GM19351 (cell line): ENCODE measurements around the gene ZNF444.
"Not testable (repeated sequence)": the region's sequence is repeated elsewhere in the genome, so short reads cannot be mapped to it uniquely, and the experiment has no call there.

Experiments used
- ATAC-seq: cut with Tn5 transposase; IDR thresholded peaks from one replicate; pipeline ENCODE4 v1.9.1; 2021; ENCODE audit warnings: mild to moderate bottlenecking, moderate library complexity; ENCODE audit not compliant: unreplicated experiment

The ZNF444 gene

DNA sequence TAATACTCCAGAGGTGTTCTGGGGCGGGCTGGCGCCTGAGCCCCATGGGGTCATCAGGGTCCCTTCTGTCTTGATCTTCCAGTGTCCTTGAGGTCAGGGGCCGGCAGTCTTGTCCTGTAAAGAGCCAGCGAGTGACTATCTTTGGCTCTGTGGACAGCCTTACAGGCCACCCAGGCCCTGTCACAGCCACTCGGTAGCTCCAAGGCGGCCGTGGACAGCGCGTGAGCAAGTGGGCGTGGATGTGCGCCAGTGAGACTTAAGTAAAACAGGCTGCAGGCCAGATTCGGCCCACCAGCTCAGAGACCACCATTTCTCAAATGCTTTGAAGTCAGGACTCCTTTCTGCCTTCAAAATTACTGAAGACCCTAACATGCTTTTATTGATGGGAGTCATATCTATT is 3.7 kb downstream of the ZNF444 start:
- no peak for ATAC-seq

- ATAC-seq = no peak
Observed at GRCh38 chr19:56145698-56146097, 4.6 kb downstream of the ZNF444 start.

- no peak for ATAC-seq
Observed at GRCh38 chr19:56146904-56147303, 5.8 kb downstream of the ZNF444 start.

- no peak for ATAC-seq
Observed at GRCh38 chr19:56147307-56147706, 6.2 kb downstream of the ZNF444 start.

GRCh38 chr19:56148096-56148495 is 7.0 kb downstream of the ZNF444 start:
- ATAC-seq = no peak

GRCh38 chr19:56148955-56149655 is 8.0 kb downstream of the ZNF444 start:
- ATAC-seq = not testable (repeated sequence)

GRCh38 chr19:56149656-56150038 is 8.6 kb downstream of the ZNF444 start:
- no peak for ATAC-seq

GRCh38 chr19:56150358-56150757 is 9.3 kb downstream of the ZNF444 start:
- no peak for ATAC-seq

- no peak for ATAC-seq
Observed at GRCh38 chr19:56152644-56153043, 11.6 kb downstream of the ZNF444 start.

DNA sequence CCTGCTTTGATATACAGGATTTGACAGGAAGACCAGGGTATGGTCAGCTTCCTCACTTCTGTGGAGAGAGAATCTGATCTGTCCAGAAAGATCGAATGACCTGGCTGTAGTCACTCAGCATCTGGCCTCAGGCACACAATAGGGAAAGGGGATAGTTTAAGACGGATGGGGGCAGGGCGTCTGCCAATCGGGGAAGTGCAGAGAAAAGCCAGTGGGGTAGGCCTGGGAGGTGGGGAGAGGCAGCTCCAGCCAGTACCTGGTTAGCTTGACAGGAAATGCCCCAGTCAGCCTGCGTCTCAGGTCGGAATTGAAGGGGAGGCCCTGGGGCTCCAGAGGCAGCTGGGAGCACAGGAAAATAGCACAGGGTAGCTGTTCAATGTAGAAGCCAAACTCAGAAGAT is 12.4 kb downstream of the ZNF444 start:
- ATAC-seq = no peak

GRCh38 chr19:56155124-56155687 is 14.1 kb downstream of the ZNF444 start:
- no peak for ATAC-seq

DNA sequence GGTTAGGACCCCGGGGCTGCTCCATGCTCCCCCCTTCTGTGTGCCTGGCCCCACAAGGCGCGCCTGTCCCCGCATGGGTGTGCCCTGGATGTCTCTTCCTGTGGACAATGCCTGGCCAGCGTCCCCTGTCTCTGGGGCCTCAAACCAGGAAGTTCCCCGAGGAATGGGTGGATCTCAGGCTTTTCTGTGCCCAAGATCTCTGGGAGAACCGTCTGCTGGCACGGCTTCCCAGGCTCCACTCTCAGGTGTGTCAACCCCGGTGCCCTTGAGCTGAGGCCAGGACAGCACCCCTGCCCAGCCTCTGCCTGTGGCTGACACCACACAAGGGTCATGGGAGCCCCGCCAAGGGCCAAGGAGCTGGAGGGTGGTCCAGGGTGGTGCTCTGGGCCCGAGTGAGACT is 15.7 kb downstream of the ZNF444 start:
- no peak for ATAC-seq

- ATAC-seq = no peak
Observed at GRCh38 chr19:56158170-56158757, 17.2 kb downstream of the ZNF444 start.

DNA sequence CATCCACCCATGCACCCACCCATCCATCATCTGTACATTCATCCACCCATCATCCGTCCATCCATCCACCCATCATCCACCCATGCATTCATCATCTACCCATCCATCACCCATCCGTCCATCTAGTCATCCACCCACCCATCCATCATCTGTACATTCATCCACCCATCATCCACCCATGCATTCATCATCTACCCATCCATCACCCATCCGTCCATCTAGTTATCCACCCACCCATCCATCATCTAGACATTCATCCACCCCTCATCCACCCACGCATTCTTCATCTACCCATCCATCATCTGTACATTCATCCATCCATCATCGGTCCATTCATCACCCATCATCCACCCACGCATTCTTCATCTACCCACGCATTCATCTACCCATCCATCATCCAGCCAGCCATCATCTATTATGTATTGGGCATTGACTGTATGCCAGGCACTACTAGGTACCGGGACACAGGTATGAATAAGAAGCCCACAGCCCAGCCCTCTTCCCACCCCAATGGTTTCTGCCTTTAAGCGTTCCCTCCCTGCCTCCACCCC is 18.0 kb downstream of the ZNF444 start:
- no peak for ATAC-seq

- ATAC-seq = no peak
Observed at GRCh38 chr19:56159622-56160271, 18.7 kb downstream of the ZNF444 start.

GRCh38 chr19:56161534-56161933 is 20.4 kb downstream of the ZNF444 start:
- no peak for ATAC-seq

DNA sequence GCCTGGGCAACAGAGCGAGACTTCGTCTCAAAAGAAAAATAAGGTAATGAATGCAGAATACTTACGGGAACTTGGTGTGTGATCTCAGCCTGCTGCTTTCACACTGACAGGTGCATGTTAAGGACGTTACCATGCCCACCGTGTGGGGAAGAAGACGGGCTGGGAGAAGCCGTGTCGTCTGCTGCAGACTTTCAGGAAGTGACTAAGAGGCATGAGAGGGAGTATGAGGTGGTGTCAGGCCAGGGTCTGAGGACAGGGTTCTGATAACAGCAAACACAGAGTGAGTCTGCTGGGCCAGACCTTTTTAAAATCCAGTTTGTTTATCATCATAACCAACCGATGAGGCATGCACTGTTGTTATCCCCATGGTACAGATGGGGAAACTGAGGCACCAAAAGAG is 21.2 kb downstream of the ZNF444 start:
- no peak for ATAC-seq

DNA sequence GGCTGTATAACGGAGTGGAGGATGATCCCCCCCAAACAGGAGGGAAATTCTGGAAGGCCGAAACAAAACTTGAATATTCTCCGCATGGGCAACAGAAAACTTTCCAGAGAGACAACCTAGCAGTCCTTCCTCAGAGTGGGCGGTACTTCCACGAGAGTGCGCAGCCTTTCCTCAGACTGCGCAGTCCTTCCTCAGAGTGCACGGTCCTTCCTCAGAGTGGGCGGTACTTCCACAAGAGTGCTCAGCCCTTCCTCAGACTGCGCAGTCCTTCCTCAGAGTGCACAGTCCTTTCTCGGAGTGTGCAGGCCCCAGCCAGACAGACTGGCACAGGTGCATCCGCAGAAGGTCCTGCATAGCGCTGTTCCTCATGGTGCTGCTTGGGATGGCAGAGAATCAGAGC is 22.0 kb downstream of the ZNF444 start:
- no peak for ATAC-seq

DNA sequence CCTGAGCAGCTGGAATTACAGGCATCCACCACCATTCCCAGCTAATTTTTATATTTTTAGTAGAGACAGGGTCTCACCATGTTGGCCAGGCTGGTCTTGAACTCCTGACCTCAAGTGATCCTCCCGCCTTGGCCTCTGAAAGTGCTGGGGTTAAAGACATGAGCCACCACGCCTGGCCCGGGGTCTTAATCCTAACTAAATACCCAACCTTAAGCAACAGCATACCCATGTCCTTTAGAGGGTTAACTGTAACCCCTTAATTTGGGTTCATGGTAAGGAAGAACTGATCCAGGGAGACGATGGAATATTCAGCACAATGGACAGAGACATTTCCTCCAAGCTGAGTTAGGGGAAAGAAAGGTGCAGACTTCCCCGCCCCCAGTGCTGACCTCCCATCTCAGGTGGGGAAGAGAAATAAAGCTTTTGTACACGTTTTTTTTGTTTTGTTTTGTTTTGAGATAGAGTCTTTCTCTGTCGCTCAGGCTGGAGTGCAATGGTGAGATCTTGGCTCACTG is 26.0 kb downstream of the ZNF444 start:
- ATAC-seq = no peak

GRCh38 chr19:56170261-56170660 is 29.2 kb downstream of the ZNF444 start:
- no peak for ATAC-seq

GRCh38 chr19:56174086-56174485 is 33.0 kb downstream of the ZNF444 start:
- no peak for ATAC-seq

DNA sequence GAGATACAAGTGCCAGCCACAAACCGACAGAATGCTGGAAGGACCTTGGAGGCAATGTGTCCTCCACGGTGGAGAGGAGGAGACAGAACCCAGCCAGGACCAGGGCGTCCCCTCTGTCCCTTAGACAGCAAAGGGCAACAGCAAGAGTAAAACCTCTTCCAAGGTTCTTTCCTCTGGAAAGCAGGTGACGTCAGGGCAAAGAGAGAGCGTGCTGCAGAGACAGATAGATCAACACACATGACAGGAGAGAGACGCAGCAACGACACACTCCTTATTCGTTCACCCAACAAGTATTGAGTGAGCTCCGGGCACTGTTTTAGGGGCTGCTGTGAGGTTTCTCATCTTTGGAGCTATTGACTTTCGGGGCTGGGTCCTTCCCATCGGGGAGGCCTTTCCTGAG is 33.5 kb downstream of the ZNF444 start:
- ATAC-seq = no peak
